Measurements from ENCODE around the gene MIGA2.

MIGA2 gene

GRCh38 chr9:129038109-129038852 lies 1.9 kb downstream of the MIGA2 start:
- DNase-seq: no peak

- DNase-seq: no peak
Observed at GRCh38 chr9:129040113-129040643, 3.8 kb downstream of the MIGA2 start.

- DNase-seq: no peak
Observed at GRCh38 chr9:129042016-129042415, 5.6 kb downstream of the MIGA2 start.

DNA sequence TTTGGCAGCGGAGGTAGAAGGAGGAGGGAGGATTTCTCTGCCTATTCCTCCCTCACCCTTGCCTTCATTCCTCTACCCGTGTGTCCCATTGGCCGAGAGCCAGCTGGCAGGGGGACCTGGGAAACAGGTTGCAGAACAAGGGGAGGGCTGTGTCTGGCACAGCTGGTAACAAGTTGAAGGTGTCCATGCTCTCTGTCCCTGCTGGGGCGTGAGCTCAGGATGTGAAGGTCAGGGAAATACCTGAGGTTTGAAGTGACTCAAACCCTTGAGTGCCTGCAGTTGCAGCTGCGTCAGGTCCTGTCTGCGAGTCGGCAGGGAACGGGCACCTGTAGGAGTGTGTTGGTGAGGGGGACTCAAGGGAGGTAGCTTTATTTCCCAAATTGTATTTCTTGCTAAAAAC lies 16.2 kb downstream of the MIGA2 start:
- no peak for DNase-seq

GRCh38 chr9:129053020-129053419 lies 16.6 kb downstream of the MIGA2 start:
- DNase-seq: no peak

GRCh38 chr9:129054163-129054851 lies 17.9 kb downstream of the MIGA2 start:
- DNase-seq: no peak

- no peak for DNase-seq
Observed at GRCh38 chr9:129058965-129059795, 22.8 kb downstream of the MIGA2 start.

GRCh38 chr9:129059796-129060785 lies 23.7 kb downstream of the MIGA2 start:
- no peak for DNase-seq

GRCh38 chr9:129060991-129061390 lies 24.6 kb downstream of the MIGA2 start:
- DNase-seq: no peak

- no peak for DNase-seq
Observed at GRCh38 chr9:129063061-129063460, 26.6 kb downstream of the MIGA2 start.

DNA sequence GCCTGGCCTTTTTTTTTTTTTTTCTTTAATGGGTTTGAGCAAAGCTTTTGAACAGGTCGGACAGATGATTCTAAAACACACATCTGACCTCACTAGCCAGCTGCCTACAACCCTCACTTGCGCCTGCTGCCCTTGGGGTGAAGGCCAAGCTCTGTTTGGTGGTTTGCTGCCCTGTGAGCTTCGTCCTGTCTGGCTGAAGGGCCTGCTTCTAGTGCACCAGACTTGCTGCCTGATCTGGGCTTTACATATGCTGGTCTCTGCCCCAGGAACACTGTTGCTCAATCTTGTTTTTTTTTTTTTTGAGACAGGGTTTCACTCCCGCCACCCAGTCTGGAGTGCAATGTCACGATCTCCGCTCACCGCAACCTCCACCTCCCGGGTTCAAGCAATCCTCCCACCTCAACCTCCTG lies 28.1 kb downstream of the MIGA2 start:
- DNase-seq: no peak

GRCh38 chr9:129068110-129068509 lies 31.7 kb downstream of the MIGA2 start:
- DNase-seq: no peak

GRCh38 chr9:129068990-129069861 lies 32.8 kb downstream of the MIGA2 start:
- peak; percentile 63 for DNase-seq

- no peak for DNase-seq
Observed at GRCh38 chr9:129069862-129070641, 33.6 kb downstream of the MIGA2 start.

DNA sequence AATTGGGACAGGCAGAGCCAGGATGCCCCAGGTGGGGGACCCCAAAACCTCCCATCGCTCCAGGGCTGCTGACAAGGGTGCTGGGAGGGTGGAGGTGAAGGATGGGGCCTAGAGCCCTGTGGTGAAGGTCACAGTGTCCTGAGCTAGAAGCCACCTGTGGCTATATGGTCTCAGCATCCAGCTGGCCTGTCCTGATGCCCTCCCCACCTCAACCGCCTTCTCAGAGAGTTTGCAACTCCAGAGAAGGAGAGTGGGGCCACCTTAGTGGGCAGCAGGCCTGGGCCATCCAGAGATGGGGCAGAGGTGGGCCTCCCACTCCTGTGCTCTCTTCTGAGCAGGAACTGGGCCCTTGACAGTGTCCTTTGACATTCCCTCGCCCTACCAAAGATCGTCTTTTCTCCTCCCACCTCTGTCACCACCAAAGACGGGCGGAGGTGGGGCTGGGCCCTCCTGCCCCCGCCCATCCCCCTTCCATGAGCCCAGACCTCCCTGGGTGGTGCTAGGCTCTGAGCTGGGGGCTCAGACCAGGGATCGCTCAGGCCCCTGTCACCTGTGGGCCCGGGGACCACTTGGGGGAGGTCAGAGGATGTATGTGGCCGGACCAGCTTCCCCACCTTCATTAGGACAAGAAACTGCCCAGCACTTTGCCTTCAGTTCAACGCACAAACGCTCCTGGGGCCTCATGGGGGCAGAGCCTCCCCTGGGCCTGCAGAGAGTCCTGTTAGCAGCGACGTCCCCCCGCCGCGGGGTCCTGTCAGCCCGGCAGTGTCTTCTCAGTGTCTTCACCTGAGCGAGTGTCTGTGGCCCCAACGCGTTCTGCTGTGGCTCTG lies 34.5 kb downstream of the MIGA2 start:
- no peak for DNase-seq

DNA sequence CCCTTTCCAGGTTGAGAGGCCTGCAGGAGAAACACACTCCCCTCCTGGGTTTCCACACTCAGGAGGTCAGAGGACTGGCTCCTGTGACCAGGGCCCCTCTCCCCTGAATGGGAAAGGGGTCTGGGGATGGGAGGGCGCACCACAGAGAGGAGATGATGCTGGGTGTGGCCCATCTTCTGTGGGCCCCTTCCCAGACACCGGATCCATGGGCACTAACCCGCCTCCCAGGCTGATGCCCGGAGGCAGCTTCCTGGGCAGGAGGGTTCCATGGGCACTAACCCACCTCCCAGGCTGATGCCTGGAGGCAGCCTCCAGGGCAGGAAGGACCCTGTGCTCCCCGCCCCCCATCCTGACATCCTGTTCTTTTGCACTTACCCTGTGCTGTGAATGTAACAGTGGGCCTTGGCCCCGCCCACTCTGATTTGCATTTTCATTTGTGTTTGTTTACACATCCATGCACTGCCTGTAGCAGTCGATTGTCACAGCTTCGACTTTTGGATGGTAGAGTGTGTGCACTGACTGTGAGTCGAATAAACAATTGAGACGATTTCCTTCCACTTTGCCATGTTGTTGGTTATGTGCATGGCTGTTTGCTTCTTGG lies 35.2 kb downstream of the MIGA2 start:
- DNase-seq: no peak

DNA sequence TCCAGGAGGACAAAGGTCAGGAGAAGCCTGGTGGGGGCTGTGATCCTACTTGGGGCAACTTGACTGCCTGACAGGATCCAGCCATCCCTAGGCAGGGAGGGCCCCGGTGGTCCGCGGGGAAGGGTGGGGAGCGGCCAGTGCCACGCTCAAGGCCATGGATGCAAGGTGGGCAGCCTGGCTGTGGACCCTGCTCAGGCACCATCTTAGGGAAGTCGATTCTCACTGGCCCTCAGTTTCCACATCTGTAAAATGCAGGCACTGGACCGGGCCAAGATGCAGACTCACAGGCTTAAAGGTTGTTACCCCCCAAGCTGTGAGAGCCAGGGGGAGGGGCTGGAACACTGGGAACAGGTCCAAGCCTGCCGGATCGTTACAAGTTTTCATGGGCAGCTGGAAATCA lies 35.7 kb downstream of the MIGA2 start:
- DNase-seq: no peak

- DNase-seq: no peak
Observed at GRCh38 chr9:129073404-129073803, 37.0 kb downstream of the MIGA2 start.

- DNase-seq: no peak
Observed at GRCh38 chr9:129074106-129074505, 37.7 kb downstream of the MIGA2 start.
